ENCODE data around the gene BICC1. TPM values are rescaled to one million over a fixed set of nuclear protein-coding genes. Genes with fewer than 3 reads are reported as not detected.

Gene BICC1
- total RNA-seq, 4 donors from 2014 or later, result 4.7 to 29.7 (median 18.0) TPM

- no peak for TF ChIP-seq POLR2A (IDR thresholded peaks at IDR 0.05)
- TF ChIP-seq, protein P1, sequence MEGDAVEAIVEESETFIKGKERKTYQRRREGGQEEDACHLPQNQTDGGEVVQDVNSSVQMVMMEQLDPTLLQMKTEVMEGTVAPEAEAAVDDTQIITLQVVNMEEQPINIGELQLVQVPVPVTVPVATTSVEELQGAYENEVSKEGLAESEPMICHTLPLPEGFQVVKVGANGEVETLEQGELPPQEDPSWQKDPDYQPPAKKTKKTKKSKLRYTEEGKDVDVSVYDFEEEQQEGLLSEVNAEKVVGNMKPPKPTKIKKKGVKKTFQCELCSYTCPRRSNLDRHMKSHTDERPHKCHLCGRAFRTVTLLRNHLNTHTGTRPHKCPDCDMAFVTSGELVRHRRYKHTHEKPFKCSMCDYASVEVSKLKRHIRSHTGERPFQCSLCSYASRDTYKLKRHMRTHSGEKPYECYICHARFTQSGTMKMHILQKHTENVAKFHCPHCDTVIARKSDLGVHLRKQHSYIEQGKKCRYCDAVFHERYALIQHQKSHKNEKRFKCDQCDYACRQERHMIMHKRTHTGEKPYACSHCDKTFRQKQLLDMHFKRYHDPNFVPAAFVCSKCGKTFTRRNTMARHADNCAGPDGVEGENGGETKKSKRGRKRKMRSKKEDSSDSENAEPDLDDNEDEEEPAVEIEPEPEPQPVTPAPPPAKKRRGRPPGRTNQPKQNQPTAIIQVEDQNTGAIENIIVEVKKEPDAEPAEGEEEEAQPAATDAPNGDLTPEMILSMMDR (IDR thresholded peaks at IDR 0.05 in 4 of 5, conservative IDR thresholded peaks at IDR 0.05 in 1 of 5), result no peak
- Histone ChIP-seq H3K9me3 (no peaks in the 10 kb centered on the region), H3K36me3 (no peaks in the 10 kb centered on the region), H3K4me1 (no peaks in the 10 kb centered on the region), H3K27ac (no peak overlapping the region), H3K4me3 (no peak overlapping the region), H3K27me3 (no peaks in the 10 kb centered on the region)
- in situ Hi-C loops (cut with MboI; ENCODE audit: low sequenced_read_pairs in 4 of 4), result no loop called here
- ATAC-seq (no peak), DNase-seq (no peak)
- intact Hi-C loops (cut with DNase I; ENCODE audit: low total_unique reads), result no loop called here
These were observed 309.0 kb downstream of the BICC1 start for GRCh38 chr10:58821752-58822056.

DNA sequence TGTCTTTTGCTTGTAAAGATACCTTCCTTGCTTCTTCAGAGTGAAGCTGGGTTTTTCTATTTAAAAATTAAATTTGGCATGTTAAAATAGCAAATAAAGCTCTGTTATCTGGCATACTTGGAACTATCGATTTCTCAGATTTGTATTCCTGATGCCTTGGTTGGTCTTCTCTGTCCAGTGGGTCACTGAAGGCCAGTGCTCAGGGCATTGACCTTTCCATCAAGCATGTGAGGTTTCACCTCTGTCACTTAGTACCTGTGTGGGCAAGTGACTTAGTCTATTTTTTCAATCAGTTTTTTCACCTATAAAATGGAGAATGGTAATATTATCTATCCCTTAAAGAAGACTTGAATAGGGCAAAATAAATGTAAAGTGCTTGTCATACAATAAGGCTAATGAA is 311.3 kb downstream of the BICC1 start:
- no peaks in the 10 kb centered on the region for H3K4me1 ChIP-seq
- TF ChIP-seq POLR2A (IDR thresholded peaks at IDR 0.05), result no peak
- TF ChIP-seq, protein P1 (IDR thresholded peaks at IDR 0.05 in 4 of 5, conservative IDR thresholded peaks at IDR 0.05 in 1 of 5), result no peak
- H3K4me3 ChIP-seq, result no peak overlapping the region
- H3K27ac ChIP-seq, result no peak overlapping the region
- DNase-seq (no peak), ATAC-seq (no peak)
- in situ Hi-C loops (cut with MboI; ENCODE audit: low sequenced_read_pairs in 4 of 4), result no loop called here
- no peaks in the 10 kb centered on the region for H3K36me3 ChIP-seq
- intact Hi-C loops (cut with DNase I; ENCODE audit: low total_unique reads), result no loop called here
- no peaks in the 10 kb centered on the region for H3K9me3 ChIP-seq
- H3K27me3 ChIP-seq, result no peaks in the 10 kb centered on the region

GRCh38 chr10:58824396-58824795 is 311.7 kb downstream of the BICC1 start:
- Histone ChIP-seq H3K27ac (no peak overlapping the region), H3K36me3 (no peaks in the 10 kb centered on the region), H3K27me3 (no peaks in the 10 kb centered on the region), H3K9me3 (no peaks in the 10 kb centered on the region), H3K4me1 (no peaks in the 10 kb centered on the region), H3K4me3 (no peak overlapping the region)
- TF ChIP-seq, protein P1 (IDR thresholded peaks at IDR 0.05 in 4 of 5, conservative IDR thresholded peaks at IDR 0.05 in 1 of 5), result no peak
- TF ChIP-seq POLR2A (IDR thresholded peaks at IDR 0.05), result no peak
- ATAC-seq (no peak), DNase-seq (no peak)
- intact Hi-C loops (cut with DNase I; ENCODE audit: low total_unique reads), result no loop called here
- in situ Hi-C loops (cut with MboI; ENCODE audit: low sequenced_read_pairs in 4 of 4), result no loop called here

DNA sequence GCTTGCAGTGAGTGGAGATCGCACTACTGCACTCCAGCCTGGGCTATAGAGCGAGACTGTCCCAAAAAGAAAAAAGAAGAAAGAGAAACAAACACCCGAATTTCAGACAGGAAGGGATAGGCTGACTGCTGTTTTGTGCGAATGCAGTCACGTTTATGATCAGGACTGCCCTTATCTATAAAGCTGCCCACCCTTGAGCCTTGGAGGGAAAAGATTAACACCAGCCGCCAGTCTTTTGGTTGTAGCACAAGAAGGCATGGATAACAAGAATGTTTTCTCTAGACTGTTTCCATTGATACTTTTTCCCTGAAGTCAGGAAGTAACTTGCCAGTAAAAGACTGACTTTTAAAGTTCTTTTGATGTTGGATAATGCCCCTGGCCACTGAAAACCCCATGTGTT is 314.0 kb downstream of the BICC1 start:
- intact Hi-C loops (cut with DNase I; ENCODE audit: low total_unique reads) (no loop called here), in situ Hi-C loops (cut with MboI; ENCODE audit: low sequenced_read_pairs in 4 of 4) (no loop called here)
- H3K9me3 ChIP-seq, result no peaks in the 10 kb centered on the region
- H3K4me1 ChIP-seq, result peaks cover 4 to 5% of the 10 kb centered on the region in 2 donors
- no peak for TF ChIP-seq POLR2A (IDR thresholded peaks at IDR 0.05)
- TF ChIP-seq, protein P1 (IDR thresholded peaks at IDR 0.05 in 4 of 5, conservative IDR thresholded peaks at IDR 0.05 in 1 of 5), result no peak
- no peak overlapping the region for H3K27ac ChIP-seq
- H3K4me3 ChIP-seq, result no peak overlapping the region
- DNase-seq, result no peak
- H3K27me3 ChIP-seq, result no peaks in the 10 kb centered on the region
- H3K36me3 ChIP-seq, result no peaks in the 10 kb centered on the region
- no peak for ATAC-seq

- no peak for DNase-seq
- peaks cover 4 to 5% of the 10 kb centered on the region in 2 donors for H3K4me1 ChIP-seq
- TF ChIP-seq, protein P1 (IDR thresholded peaks at IDR 0.05 in 4 of 5, conservative IDR thresholded peaks at IDR 0.05 in 1 of 5), result no peak
- no peak for ATAC-seq
- H3K4me3 ChIP-seq, result no peak overlapping the region
- in situ Hi-C loops (cut with MboI; ENCODE audit: low sequenced_read_pairs in 4 of 4) (no loop called here), intact Hi-C loops (cut with DNase I; ENCODE audit: low total_unique reads) (no loop called here)
- H3K27me3 ChIP-seq, result no peaks in the 10 kb centered on the region
- no peak overlapping the region for H3K27ac ChIP-seq
- no peaks in the 10 kb centered on the region for H3K9me3 ChIP-seq
- H3K36me3 ChIP-seq, result no peaks in the 10 kb centered on the region
These were observed 314.7 kb downstream of the BICC1 start for GRCh38 chr10:58827381-58827780.
